ENCODE results near the gene PHKG2. TPM values are rescaled to one million over a fixed set of nuclear protein-coding genes. Genes with fewer than 3 reads are reported as not detected.

Gene PHKG2
- total RNA-seq, 1 experiment from 2014 or later, result 35.3 TPM

GRCh38 chr16:30766206-30766932 lies 18.1 kb downstream of the PHKG2 start:
- Histone ChIP-seq H3K36me3 (ENCODE audit: insufficient read depth, low read length, poor library complexity, severe bottlenecking) (peaks cover 81% of the 10 kb centered on the region), H3K27ac (ENCODE audit: low read depth, low read length, poor library complexity, severe bottlenecking) (no peak overlapping the region), H3K4me3 (ENCODE audit: low read depth, low read length, poor library complexity, severe bottlenecking) (no peak overlapping the region), H3K27me3 (replicated peaks; ENCODE audit: insufficient read depth, low read depth, low read length, poor library complexity) (no peaks in the 10 kb centered on the region), H3K4me1 (ENCODE audit: insufficient read depth, low read length, poor library complexity, severe bottlenecking) (peaks cover 10% of the 10 kb centered on the region), H3K9me3 (ENCODE audit: low read depth, low read length, poor library complexity, severe bottlenecking) (no peaks in the 10 kb centered on the region)
- DNase-seq (ENCODE audit: low spot score), result no peak
- ChIA-PET POLR2A (ENCODE audit: low non-redundant PET) (no interaction called here), CTCF (no interaction called here)
- TF ChIP-seq, protein P1, sequence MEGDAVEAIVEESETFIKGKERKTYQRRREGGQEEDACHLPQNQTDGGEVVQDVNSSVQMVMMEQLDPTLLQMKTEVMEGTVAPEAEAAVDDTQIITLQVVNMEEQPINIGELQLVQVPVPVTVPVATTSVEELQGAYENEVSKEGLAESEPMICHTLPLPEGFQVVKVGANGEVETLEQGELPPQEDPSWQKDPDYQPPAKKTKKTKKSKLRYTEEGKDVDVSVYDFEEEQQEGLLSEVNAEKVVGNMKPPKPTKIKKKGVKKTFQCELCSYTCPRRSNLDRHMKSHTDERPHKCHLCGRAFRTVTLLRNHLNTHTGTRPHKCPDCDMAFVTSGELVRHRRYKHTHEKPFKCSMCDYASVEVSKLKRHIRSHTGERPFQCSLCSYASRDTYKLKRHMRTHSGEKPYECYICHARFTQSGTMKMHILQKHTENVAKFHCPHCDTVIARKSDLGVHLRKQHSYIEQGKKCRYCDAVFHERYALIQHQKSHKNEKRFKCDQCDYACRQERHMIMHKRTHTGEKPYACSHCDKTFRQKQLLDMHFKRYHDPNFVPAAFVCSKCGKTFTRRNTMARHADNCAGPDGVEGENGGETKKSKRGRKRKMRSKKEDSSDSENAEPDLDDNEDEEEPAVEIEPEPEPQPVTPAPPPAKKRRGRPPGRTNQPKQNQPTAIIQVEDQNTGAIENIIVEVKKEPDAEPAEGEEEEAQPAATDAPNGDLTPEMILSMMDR (conservative IDR thresholded peaks at IDR 0.05; ENCODE audit: low read depth, low read length), result no peak
- no peak for TF ChIP-seq EZH2 (IDR thresholded peaks at IDR 0.05; ENCODE audit: borderline replicate concordance, low read depth, low read length, poor library complexity, severe bottlenecking)
- intact Hi-C loops (cut with micrococcal nuclease; ENCODE audit: unreplicated experiment), result no loop called here
- BruUV-seq (replicated peaks), result no TSS peak

DNA sequence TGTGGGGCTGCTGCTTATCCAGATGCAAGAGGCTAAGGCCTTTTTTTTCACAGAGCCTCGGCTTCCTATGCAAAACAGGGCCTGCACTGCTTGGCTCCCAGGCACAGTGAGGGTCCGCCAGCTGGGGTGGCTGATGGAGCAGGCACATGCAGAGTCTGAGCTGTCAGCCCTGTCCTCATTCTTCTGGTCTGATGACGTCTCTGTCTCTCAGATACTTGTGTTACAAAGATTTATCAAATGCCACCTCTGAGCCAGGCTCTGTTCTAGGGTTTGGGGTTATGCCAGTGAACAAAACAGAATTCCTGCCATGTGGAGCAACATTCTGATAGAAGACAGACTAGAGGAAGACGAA lies 18.7 kb downstream of the PHKG2 start:
- ChIA-PET CTCF (no interaction called here), POLR2A (ENCODE audit: low non-redundant PET) (interaction anchor here (0.5 kb wide), 1 partner anchor 69 kb away, joined by 3 read pairs; no protein-coding TSS in a partner anchor)
- Histone ChIP-seq H3K36me3 (ENCODE audit: insufficient read depth, low read length, poor library complexity, severe bottlenecking) (peaks cover 86% of the 10 kb centered on the region), H3K9me3 (ENCODE audit: low read depth, low read length, poor library complexity, severe bottlenecking) (no peaks in the 10 kb centered on the region), H3K27ac (ENCODE audit: low read depth, low read length, poor library complexity, severe bottlenecking) (no peak overlapping the region), H3K4me3 (ENCODE audit: low read depth, low read length, poor library complexity, severe bottlenecking) (no peak overlapping the region), H3K4me1 (ENCODE audit: insufficient read depth, low read length, poor library complexity, severe bottlenecking) (peaks cover 10% of the 10 kb centered on the region), H3K27me3 (replicated peaks; ENCODE audit: insufficient read depth, low read depth, low read length, poor library complexity) (no peaks in the 10 kb centered on the region)
- DNase-seq (ENCODE audit: low spot score), result no peak
- no TSS peak for BruUV-seq (replicated peaks)
- intact Hi-C loops (cut with micrococcal nuclease; ENCODE audit: unreplicated experiment), result no loop called here
- TF ChIP-seq, protein P1 (conservative IDR thresholded peaks at IDR 0.05; ENCODE audit: low read depth, low read length), result no peak
- TF ChIP-seq EZH2 (IDR thresholded peaks at IDR 0.05; ENCODE audit: borderline replicate concordance, low read depth, low read length, poor library complexity, severe bottlenecking), result no peak

- Histone ChIP-seq H3K9me3 (ENCODE audit: low read depth, low read length, poor library complexity, severe bottlenecking) (no peaks in the 10 kb centered on the region), H3K36me3 (ENCODE audit: insufficient read depth, low read length, poor library complexity, severe bottlenecking) (peaks cover 94% of the 10 kb centered on the region), H3K27me3 (replicated peaks; ENCODE audit: insufficient read depth, low read depth, low read length, poor library complexity) (no peaks in the 10 kb centered on the region), H3K4me3 (ENCODE audit: low read depth, low read length, poor library complexity, severe bottlenecking) (no peak overlapping the region), H3K4me1 (ENCODE audit: insufficient read depth, low read length, poor library complexity, severe bottlenecking) (peaks cover 8% of the 10 kb centered on the region), H3K27ac (ENCODE audit: low read depth, low read length, poor library complexity, severe bottlenecking) (no peak overlapping the region)
- intact Hi-C loops (cut with micrococcal nuclease; ENCODE audit: unreplicated experiment), result no loop called here
- DNase-seq (ENCODE audit: low spot score), result no peak
- TF ChIP-seq, protein P1 (conservative IDR thresholded peaks at IDR 0.05; ENCODE audit: low read depth, low read length), result no peak
- ChIA-PET CTCF (no interaction called here), POLR2A (ENCODE audit: low non-redundant PET) (interaction anchor here (0.5 to 0.6 kb wide), 2 partner anchors 9 to 70 kb away, joined by 3 read pairs; no protein-coding TSS in a partner anchor)
- no TSS peak for BruUV-seq (replicated peaks)
These were observed 19.7 kb downstream of the PHKG2 start for GRCh38 chr16:30767767-30768465.
